ENCODE measurements around the gene CARM1. TPM values are rescaled to one million over a fixed set of nuclear protein-coding genes. Genes with fewer than 3 reads are reported as not detected.

Gene CARM1
- total RNA-seq, 3 donors from 2014 or later (not counting 1 experiment from before 2014, with no cell fraction given): 13.4 to 21.3 (median 19.8) TPM

- H3K4me1 Mint-ChIP-seq: peaks cover 12 to 16% of the 10 kb centered on the region in 2 donors
Observed at GRCh38 chr19:10846500-10847202, 24.7 kb upstream of the CARM1 start.

GRCh38 chr19:10848230-10848856 lies 23.0 kb upstream of the CARM1 start, which contains the start of gene C19orf38:
Gene C19orf38 (plus strand): TSS chr19:10848415. CDS start chr19:10848509, 94 bp downstream.
- Mint-ChIP-seq H3K4me1 (peaks cover 12 to 16% of the 10 kb centered on the region in 2 donors), H3K27me3 (ENCODE audit: low read depth in 2 of 2) (no peaks in the 10 kb centered on the region), H3K36me3 (no peaks in the 10 kb centered on the region), H3K4me3 (peak within 1 kb of the TSS; percentile 50), H3K27ac (peak within 1 kb of the TSS; percentile 51 to 84), H3K9me3 (no peaks in the 10 kb centered on the region)
- Histone ChIP-seq H3K36me3 (ENCODE audit: control insufficient read depth, insufficient read depth, low read length) (no peaks in the 10 kb centered on the region), H3K4me1 (ENCODE audit: control insufficient read depth, insufficient read depth, low read length) (peaks cover 19% of the 10 kb centered on the region), H3K27me3 (ENCODE audit: control insufficient read depth, insufficient read depth, low read length) (no peaks in the 10 kb centered on the region), H3K9me3 (ENCODE audit: control insufficient read depth, insufficient read depth, low read length) (peaks cover 5% of the 10 kb centered on the region), H3K27ac (ENCODE audit: low read length) (peak within 1 kb of the TSS; percentile 7), H3K4me3 (ENCODE audit: low read length) (peak within 1 kb of the TSS; percentile 16)
- intact Hi-C loops (cut with micrococcal nuclease): no loop called here
- DNase-seq (no peak), ATAC-seq (peak; percentile 36 to 54 (median 49))
- 18% methylated on average over 13 of the region's 14 CpGs for WGBS (ENCODE audit: insufficient coverage)
- TF ChIP-seq CTCF (IDR thresholded peaks at IDR 0.05): no peak

More at GRCh38 chr19:10846500-10847202, 24.7 kb upstream of the CARM1 start:
- Histone ChIP-seq H3K9me3 (ENCODE audit: control insufficient read depth, insufficient read depth, low read length) (peaks cover 5% of the 10 kb centered on the region), H3K4me3 (ENCODE audit: low read length) (no peak overlapping the region), H3K27me3 (ENCODE audit: control insufficient read depth, insufficient read depth, low read length) (no peaks in the 10 kb centered on the region), H3K4me1 (ENCODE audit: control insufficient read depth, insufficient read depth, low read length) (peaks cover 19% of the 10 kb centered on the region), H3K27ac (ENCODE audit: low read length) (no peak overlapping the region), H3K36me3 (ENCODE audit: control insufficient read depth, insufficient read depth, low read length) (no peaks in the 10 kb centered on the region)
- H3K27ac Mint-ChIP-seq: peak overlapping the region in 1 of 2 donors; percentile 51
- WGBS (ENCODE audit: insufficient coverage): no CpG with 5 or more reads among the region's 2 CpGs
- intact Hi-C loops (cut with micrococcal nuclease): no loop called here
- no peaks in the 10 kb centered on the region for H3K27me3 Mint-ChIP-seq (ENCODE audit: low read depth in 2 of 2)
- H3K9me3 Mint-ChIP-seq: no peaks in the 10 kb centered on the region
- no peaks in the 10 kb centered on the region for H3K36me3 Mint-ChIP-seq
- peak in 2 of 3 donors; percentile 61 to 66 for ATAC-seq
- no peak overlapping the region for H3K4me3 Mint-ChIP-seq
- TF ChIP-seq CTCF (IDR thresholded peaks at IDR 0.05): no peak
- DNase-seq: no peak

- TF ChIP-seq CTCF (IDR thresholded peaks at IDR 0.05): no peak
- intact Hi-C loops (cut with micrococcal nuclease): no loop called here
- H3K27ac Mint-ChIP-seq: no peak overlapping the region
- H3K36me3 Mint-ChIP-seq: no peaks in the 10 kb centered on the region
- H3K36me3 ChIP-seq (ENCODE audit: control insufficient read depth, insufficient read depth, low read length): no peaks in the 10 kb centered on the region
- ATAC-seq (no peak), DNase-seq (no peak)
- H3K4me1 ChIP-seq (ENCODE audit: control insufficient read depth, insufficient read depth, low read length): peaks cover 19% of the 10 kb centered on the region
- no peaks in the 10 kb centered on the region for H3K27me3 Mint-ChIP-seq (ENCODE audit: low read depth in 2 of 2)
- H3K4me3 ChIP-seq (ENCODE audit: low read length): no peak overlapping the region
- H3K4me1 Mint-ChIP-seq: peaks cover 12 to 16% of the 10 kb centered on the region in 2 donors
- whole genome bisulfite sequencing (ENCODE audit: insufficient coverage): 86% methylated on average over 4 of the region's 5 CpGs
- no peak overlapping the region for H3K4me3 Mint-ChIP-seq
- H3K9me3 ChIP-seq (ENCODE audit: control insufficient read depth, insufficient read depth, low read length): peaks cover 5% of the 10 kb centered on the region
- no peaks in the 10 kb centered on the region for H3K9me3 Mint-ChIP-seq
- no peaks in the 10 kb centered on the region for H3K27me3 ChIP-seq (ENCODE audit: control insufficient read depth, insufficient read depth, low read length)
- no peak overlapping the region for H3K27ac ChIP-seq (ENCODE audit: low read length)
Observed at GRCh38 chr19:10850631-10851030, 20.7 kb upstream of the CARM1 start.

Data from natural killer cell (primary cell).